Heart left ventricle (tissue), 13 donors: Measurements from ENCODE around the gene OR2A25.

Experiments
- POLR2A ChIP-seq, 2 donors: fragments of 450-650 bp; IDR thresholded peaks; one replicate each; pipeline ENCODE4 v1.6.1; 2017; ENCODE audit warnings: antibody characterized with exemption in 2 of 2, mild to moderate bottlenecking in 2 of 2, moderate library complexity in 2 of 2
- TF ChIP-seq, protein P1 (sequence below), 12 donors: fragments of 200-600 bp; sonication (generic) in 4 of 12; IDR thresholded peaks; one replicate each; pipeline versions ENCODE4 v1.5.0 to v1.8.0; 2018 to 2022; ENCODE audit warnings: antibody characterized with exemption in 12 of 12, mild to moderate bottlenecking in 5 of 12
- donor health status: ischemic (EF 13 %, LVEDD 7.1; RV severe dilation, severe dysfunction).
- donor health status: DM: no; HTN: yes; CAD: no.
- donor health status: DM: no; HTN: no; CAD: no.
- donor health status: ischemic (EF 25% LVEDD 6.9; RV normal size, moderate dysfunction).
- donor health status: ischemic (EF 25% LVEDD 5.7; RV mildly dilated, moderate dysfunction).
- donor health status: ischemic (EF 35%, LVEDD 5.7; RV mildly dilated, moderate dysfunction).
- donor health status: nonischemic (EF 11% LVEDD 7.7; RV severe dilation, severe dysfunction).
- donor health status: DM: yes; HTN: yes; CAD: no.
- donor health status: PGD.
- donor health status: ischemic (EF 29% LVEDD 5.4; RV normal size, mild dysfunction).
- donor health status: nonischemic (EF 23%, LVEDD 6.1; RV moderate dilation, normal function).

DNA sequence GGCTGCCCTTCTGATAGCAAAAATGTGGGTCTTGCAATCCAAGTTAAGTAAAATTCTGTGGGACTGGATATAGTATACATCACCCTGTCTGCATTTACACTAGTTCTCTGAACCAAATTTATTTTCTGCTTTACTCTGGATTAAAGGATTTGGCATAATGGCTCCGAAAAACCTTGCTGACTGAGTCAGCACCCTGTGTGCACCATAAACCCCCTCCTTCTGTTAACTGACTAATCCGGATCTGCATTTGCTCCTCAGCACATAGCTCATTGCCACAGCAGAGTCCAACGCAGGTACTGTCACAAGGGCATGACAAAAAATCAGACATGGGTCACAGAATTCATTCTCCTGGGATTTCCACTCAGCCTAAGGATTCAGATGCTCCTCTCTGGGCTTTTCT is 19.5 kb upstream of the OR2A25 start:
- TF ChIP-seq POLR2A (IDR thresholded peaks at IDR 0.05): no peak
- TF ChIP-seq, protein P1, sequence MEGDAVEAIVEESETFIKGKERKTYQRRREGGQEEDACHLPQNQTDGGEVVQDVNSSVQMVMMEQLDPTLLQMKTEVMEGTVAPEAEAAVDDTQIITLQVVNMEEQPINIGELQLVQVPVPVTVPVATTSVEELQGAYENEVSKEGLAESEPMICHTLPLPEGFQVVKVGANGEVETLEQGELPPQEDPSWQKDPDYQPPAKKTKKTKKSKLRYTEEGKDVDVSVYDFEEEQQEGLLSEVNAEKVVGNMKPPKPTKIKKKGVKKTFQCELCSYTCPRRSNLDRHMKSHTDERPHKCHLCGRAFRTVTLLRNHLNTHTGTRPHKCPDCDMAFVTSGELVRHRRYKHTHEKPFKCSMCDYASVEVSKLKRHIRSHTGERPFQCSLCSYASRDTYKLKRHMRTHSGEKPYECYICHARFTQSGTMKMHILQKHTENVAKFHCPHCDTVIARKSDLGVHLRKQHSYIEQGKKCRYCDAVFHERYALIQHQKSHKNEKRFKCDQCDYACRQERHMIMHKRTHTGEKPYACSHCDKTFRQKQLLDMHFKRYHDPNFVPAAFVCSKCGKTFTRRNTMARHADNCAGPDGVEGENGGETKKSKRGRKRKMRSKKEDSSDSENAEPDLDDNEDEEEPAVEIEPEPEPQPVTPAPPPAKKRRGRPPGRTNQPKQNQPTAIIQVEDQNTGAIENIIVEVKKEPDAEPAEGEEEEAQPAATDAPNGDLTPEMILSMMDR (IDR thresholded peaks at IDR 0.05): no peak
